Endothelial cell of umbilical vein (primary cell): ENCODE measurements around the gene STRN. TPM values are rescaled to one million over a fixed set of nuclear protein-coding genes. Genes with fewer than 3 reads are reported as not detected.

Experiments
- BruUV-seq: library from RNA; stranded (reverse); fragments of 400-500 nt; replicated peaks from 2 replicates; lab custom pipeline; 2021; lab: Mats Ljungman, UMichigan
- CTCF ChIA-PET: fragments of 300-600, 350-600 bp; sonication (Branson Sonifier 250); formaldehyde crosslinking; loops from one replicate; lab custom pipeline; 2021; ENCODE audit warnings: antibody characterized with exemption, inconsistent platforms; lab: Charles Lee
- POLR2A ChIA-PET: fragments of 300-600, 350-600 bp; sonication (Branson Sonifier 250); formaldehyde crosslinking; loops from one replicate; lab custom pipeline; 2021; ENCODE audit warnings: antibody characterized with exemption, inconsistent platforms; lab: Charles Lee
- DNase-seq: peaks from one replicate; pipeline ENCODE4 v3.0.0-alpha.2; 2011; ENCODE audit warnings: low read depth, low spot score
- FAIRE-seq: peaks from 2 replicates; lab custom pipeline; 2011; peaks lifted over from hg19 to GRCh38; lab: Jason Lieb, UNC
- H2AFZ ChIP-seq: 2 replicates; pipeline ENCODE4 v1.6.0; 2012; ENCODE audit warnings: low read depth, low read length, control low read depth, inconsistent platforms
- H3K27ac ChIP-seq: 2 replicates; pipeline ENCODE4 v1.5.1; 2011; ENCODE audit warnings: low read depth, mild to moderate bottlenecking, control low read depth, low read length, moderate library complexity; ENCODE audit not compliant: insufficient read depth
- H3K27me3 ChIP-seq, 2 experiments: 2 replicates each; pipeline versions ENCODE4 v1.6.0 to v1.6.1; 2011; ENCODE audit warnings: low read length in 2 of 2, mixed read lengths in 1 of 2; ENCODE audit not compliant: control insufficient read depth in 2 of 2, insufficient read depth in 2 of 2
- H3K36me3 ChIP-seq, 2 experiments: 2 replicates in 1 of 2; 3 replicates in 1 of 2; pipeline ENCODE4 v1.5.1; 2011; ENCODE audit warnings: low read length in 2 of 2, mild to moderate bottlenecking in 1 of 2, moderate library complexity in 1 of 2; ENCODE audit not compliant: control insufficient read depth in 2 of 2, insufficient read depth in 2 of 2; ENCODE audit errors: extremely low read depth in 1 of 2
- H3K4me1 ChIP-seq: 3 replicates; pipeline ENCODE4 v1.5.1; 2011; ENCODE audit warnings: mild to moderate bottlenecking, low read length; ENCODE audit not compliant: control insufficient read depth, insufficient read depth; ENCODE audit errors: extremely low read depth
- H3K4me2 ChIP-seq: 2 replicates; pipeline ENCODE4 v1.6.1; 2011; ENCODE audit warnings: low read length, control low read depth, mixed read lengths; ENCODE audit not compliant: insufficient read depth
- H3K4me3 ChIP-seq, 3 experiments: fragments of 200-600 bp in 1 of 3; sonication (generic), shearing (Covaris generic) in 1 of 3; replicated peaks in 1 of 3; 2 replicates each; pipeline ENCODE4 v1.5.1; 2011 to 2016; ENCODE audit warnings: control low read depth in 3 of 3, low read length in 3 of 3, mild to moderate bottlenecking in 2 of 3, inconsistent platforms in 1 of 3, low read depth in 1 of 3, moderate library complexity in 1 of 3; ENCODE audit not compliant: insufficient read depth in 1 of 3
- H3K79me2 ChIP-seq: 2 replicates; pipeline ENCODE4 v1.6.0; 2012; ENCODE audit warnings: low read length, inconsistent platforms; ENCODE audit not compliant: control insufficient read depth, insufficient read depth
- H3K9ac ChIP-seq: replicated peaks from 2 replicates; pipeline ENCODE3; 2011; ENCODE audit warnings: low read length, control low read depth; ENCODE audit not compliant: insufficient read depth; ENCODE audit errors: extremely low read depth
- H3K9me1 ChIP-seq: replicated peaks from 3 replicates; pipeline ENCODE4 v1.6.0; 2011; ENCODE audit warnings: mild to moderate bottlenecking, low read length; ENCODE audit not compliant: control insufficient read depth, insufficient read depth; ENCODE audit errors: extremely low read depth
- H3K9me3 ChIP-seq: replicated peaks from 2 replicates; pipeline ENCODE4 v1.5.1; 2012; ENCODE audit warnings: low read length, inconsistent platforms; ENCODE audit not compliant: control insufficient read depth, insufficient read depth
- H4K20me1 ChIP-seq: replicated peaks from 2 replicates; pipeline ENCODE3; 2011; ENCODE audit warnings: mild to moderate bottlenecking, low read length; ENCODE audit not compliant: control insufficient read depth, insufficient read depth; ENCODE audit errors: extremely low read depth
- EZH2 ChIP-seq: IDR thresholded peaks from 2 replicates; pipeline ENCODE4 v1.6.1; 2012; ENCODE audit warnings: borderline replicate concordance, low read depth, mild to moderate bottlenecking, moderate library complexity, low read length, inconsistent platforms; ENCODE audit not compliant: severe bottlenecking
- FOS ChIP-seq: IDR thresholded peaks from 2 replicates; pipeline ENCODE4 v1.6.1; 2011; ENCODE audit warnings: mild to moderate bottlenecking, low read length, moderate library complexity, borderline replicate concordance; ENCODE audit not compliant: insufficient read depth
- JUN ChIP-seq: IDR thresholded peaks from 2 replicates; pipeline ENCODE4 v1.6.1; 2011; ENCODE audit warnings: borderline replicate concordance, low read depth; ENCODE audit not compliant: insufficient read length, insufficient read depth
- POLR2A ChIP-seq: IDR thresholded peaks from 2 replicates; pipeline ENCODE4 v1.6.1; 2012; ENCODE audit warnings: low read depth, mild to moderate bottlenecking, control low read depth, low read length
- POLR2AphosphoS5 ChIP-seq: IDR thresholded peaks from 2 replicates; pipeline ENCODE4 v1.6.1; 2012; ENCODE audit warnings: low read depth, mild to moderate bottlenecking, control low read depth, low read length, moderate library complexity; ENCODE audit not compliant: insufficient read depth
- dilution Hi-C: fragments of 300-500 bp; cut with MboI; formaldehyde crosslinking; loops from one replicate; pipeline ENCODE4 v1.15.0; 2019; ENCODE audit warnings: low sequenced_read_pairs; ENCODE audit not compliant: extremely low pct_ligation_motif_present
- intact Hi-C: fragments of 100-400 bp; cut with micrococcal nuclease; formaldehyde crosslinking; loops from one replicate; pipeline ENCODE4 v1.10.0; 2022
- polyA plus RNA-seq, 4 experiments: library from polyadenylated mRNA; depleted of rRNA in 3 of 4; stranded (reverse) in 3 of 4; unstranded in 1 of 4; fragments of >200 nt; gene quantifications; 2 replicates each; pipeline versions ENCODE4 v1.2.1 to v1.2.3, GENCODE V29; 2011 to 2012; ENCODE audit warnings: missing spikeins in 1 of 4
- total RNA-seq: library from RNA; stranded (reverse); gene quantifications from 2 replicates; pipeline ENCODE4 v1.2.3, GENCODE V29; 2021
- TF ChIP-seq, protein P1 (sequence below), 2 donors: IDR thresholded peaks; 1 replicate in 1 of 2; 2 replicates in 1 of 2; pipeline ENCODE4 v1.5.1; 2011; ENCODE audit warnings: low read length in 2 of 2, mild to moderate bottlenecking in 2 of 2, moderate library complexity in 2 of 2, control low read depth in 1 of 2, inconsistent platforms in 1 of 2, low read depth in 1 of 2; ENCODE audit not compliant: insufficient read depth in 1 of 2; ENCODE audit errors: extremely low read depth in 1 of 2

Gene STRN
- total and polyA plus RNA-seq, 2 donors (not counting 3 experiments of a cell fraction or from before 2014, with no cell fraction given) = 6.7 to 33.4 TPM

DNA sequence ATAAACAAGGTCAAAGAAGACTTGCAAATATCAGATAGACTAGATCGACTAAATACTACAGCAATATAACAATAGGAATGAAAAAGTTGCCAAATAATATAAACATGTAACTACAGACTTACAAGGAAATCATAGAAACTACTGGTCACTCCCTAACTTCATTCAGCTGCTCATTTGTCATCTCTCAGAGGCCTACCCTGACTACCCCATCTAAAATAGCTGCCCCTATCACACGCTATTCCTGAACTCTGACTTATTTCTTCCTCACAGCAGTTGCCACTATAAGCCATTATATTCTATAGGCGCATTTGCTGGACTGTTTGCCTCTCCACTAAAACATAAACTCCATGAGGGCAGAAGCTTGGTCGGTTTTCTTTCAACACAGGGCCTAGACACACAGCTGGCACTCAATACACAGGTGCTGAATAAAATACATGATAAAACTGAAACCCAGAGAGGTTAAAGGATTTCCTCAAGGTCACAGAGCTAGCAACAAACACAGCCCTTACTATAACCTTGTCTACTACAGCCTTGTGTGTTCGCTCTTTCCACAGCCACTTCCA lies 1.8 kb downstream of the STRN start:
- ChIA-PET POLR2A (no interaction called here), CTCF (no interaction called here)
- Histone ChIP-seq H3K9me3 (no peaks in the 10 kb centered on the region), H3K9ac (no peak overlapping the region), H3K27me3 (no peaks in the 10 kb centered on the region), H3K9me1 (no peaks in the 10 kb centered on the region), H3K79me2 (peaks cover 44% of the 10 kb centered on the region), H3K36me3 (no peaks in the 10 kb centered on the region), H3K4me2 (peak overlapping the region; percentile 88), H4K20me1 (no peaks in the 10 kb centered on the region), H3K4me3 (peak overlapping the region in 1 of 3 experiments; percentile 56), H3K27ac (no peak overlapping the region), H2AFZ (no peak overlapping the region), H3K4me1 (peaks cover 19% of the 10 kb centered on the region)
- FAIRE-seq (no peak), DNase-seq (no peak)
- TF ChIP-seq EZH2 = no peak
- no peak for TF ChIP-seq POLR2A
- no peak for TF ChIP-seq POLR2AphosphoS5
- TF ChIP-seq FOS = no peak
- TF ChIP-seq, protein P1, sequence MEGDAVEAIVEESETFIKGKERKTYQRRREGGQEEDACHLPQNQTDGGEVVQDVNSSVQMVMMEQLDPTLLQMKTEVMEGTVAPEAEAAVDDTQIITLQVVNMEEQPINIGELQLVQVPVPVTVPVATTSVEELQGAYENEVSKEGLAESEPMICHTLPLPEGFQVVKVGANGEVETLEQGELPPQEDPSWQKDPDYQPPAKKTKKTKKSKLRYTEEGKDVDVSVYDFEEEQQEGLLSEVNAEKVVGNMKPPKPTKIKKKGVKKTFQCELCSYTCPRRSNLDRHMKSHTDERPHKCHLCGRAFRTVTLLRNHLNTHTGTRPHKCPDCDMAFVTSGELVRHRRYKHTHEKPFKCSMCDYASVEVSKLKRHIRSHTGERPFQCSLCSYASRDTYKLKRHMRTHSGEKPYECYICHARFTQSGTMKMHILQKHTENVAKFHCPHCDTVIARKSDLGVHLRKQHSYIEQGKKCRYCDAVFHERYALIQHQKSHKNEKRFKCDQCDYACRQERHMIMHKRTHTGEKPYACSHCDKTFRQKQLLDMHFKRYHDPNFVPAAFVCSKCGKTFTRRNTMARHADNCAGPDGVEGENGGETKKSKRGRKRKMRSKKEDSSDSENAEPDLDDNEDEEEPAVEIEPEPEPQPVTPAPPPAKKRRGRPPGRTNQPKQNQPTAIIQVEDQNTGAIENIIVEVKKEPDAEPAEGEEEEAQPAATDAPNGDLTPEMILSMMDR (IDR thresholded peaks at IDR 0.05; ENCODE audit: extremely low read depth in 1 of 2, insufficient read depth in 1 of 2, low read depth in 1 of 2, low read length in 2 of 2) = no peak
- TF ChIP-seq JUN = no peak
- no TSS peak for BruUV-seq
- dilution Hi-C loops (no loop called here), intact Hi-C loops (loop anchor here (5.0 kb wide), 2 partner anchors 77 to 118 kb away; partner anchors contain the start of genes GPATCH11 and HEATR5B)
